Activated naive CD4-positive, alpha-beta T cell (primary cell): ENCODE results near the gene GPR153.
"Not testable (repeated sequence)": the region's sequence is repeated elsewhere in the genome, so short reads cannot be mapped to it uniquely, and the experiment has no call there.

ENCODE experiments used
- DNase-seq, 4 experiments: peaks; one replicate each; lab custom pipeline; 2025; lab: John Stamatoyannopoulos, UW

Gene GPR153

GRCh38 chr1:6260961-6261614 is at the start of gene GPR153:
TSS of gene GPR153 (minus strand) at chr1:6261098. CDS start at chr1:6254905, 6,193 bp downstream.
- peak in 1 of 4 experiments; percentile 34 for DNase-seq

- no peak for DNase-seq
Observed at GRCh38 chr1:6310116-6310848, 49.4 kb upstream of the GPR153 start.

- DNase-seq, result no peak
Observed at GRCh38 chr1:6309564-6309963, 48.7 kb upstream of the GPR153 start.

- DNase-seq, result no peak
Observed at GRCh38 chr1:6308449-6308848, 47.6 kb upstream of the GPR153 start.

- DNase-seq, result not testable (repeated sequence)
Observed at GRCh38 chr1:6307682-6308081, 46.8 kb upstream of the GPR153 start.

- no peak for DNase-seq
Observed at GRCh38 chr1:6307099-6307498, 46.2 kb upstream of the GPR153 start.

GRCh38 chr1:6303397-6304012 is 42.6 kb upstream of the GPR153 start:
- no peak for DNase-seq

- no peak for DNase-seq
Observed at GRCh38 chr1:6302568-6302967, 41.7 kb upstream of the GPR153 start.

- no peak for DNase-seq
Observed at GRCh38 chr1:6301526-6301925, 40.6 kb upstream of the GPR153 start.

- DNase-seq, result no peak
Observed at GRCh38 chr1:6300342-6301048, 39.6 kb upstream of the GPR153 start.

- no peak for DNase-seq
Observed at GRCh38 chr1:6299557-6300165, 38.8 kb upstream of the GPR153 start.

GRCh38 chr1:6298940-6299465 is 38.1 kb upstream of the GPR153 start:
- DNase-seq, result no peak

GRCh38 chr1:6298530-6298929 is 37.6 kb upstream of the GPR153 start:
- no peak for DNase-seq

- DNase-seq, result no peak
Observed at GRCh38 chr1:6295910-6296309, 35.0 kb upstream of the GPR153 start.

- no peak for DNase-seq
Observed at GRCh38 chr1:6294890-6295556, 34.1 kb upstream of the GPR153 start.

GRCh38 chr1:6294080-6294889 is 33.4 kb upstream of the GPR153 start:
- no peak for DNase-seq

- no peak for DNase-seq
Observed at GRCh38 chr1:6292102-6292501, 31.2 kb upstream of the GPR153 start.

GRCh38 chr1:6288665-6289064 is 27.8 kb upstream of the GPR153 start:
- no peak for DNase-seq

GRCh38 chr1:6288026-6288425 is 27.1 kb upstream of the GPR153 start:
- DNase-seq, result no peak

GRCh38 chr1:6287431-6287886 is 26.6 kb upstream of the GPR153 start:
- DNase-seq, result no peak
